ENCODE data around the gene PGAP6.
A peak's percentile ranks its signal among the peaks of the same experiment; 100 is the strongest.
"Not testable (repeated sequence)": the region's sequence is repeated elsewhere in the genome, so short reads cannot be mapped to it uniquely, and the experiment has no call there.

PGAP6 gene

GRCh38 chr16:333406-334094, 48.2 kb downstream of the PGAP6 start:
- DNase-seq (ENCODE audit: low read depth in 4 of 4, low spot score in 1 of 4): no peak

- not testable (repeated sequence) for DNase-seq (ENCODE audit: low read depth in 4 of 4, low spot score in 1 of 4)
Observed at GRCh38 chr16:331181-331814, 50.5 kb downstream of the PGAP6 start.

GRCh38 chr16:330741-331140, 51.0 kb downstream of the PGAP6 start:
- DNase-seq (ENCODE audit: low read depth in 4 of 4, low spot score in 1 of 4): no peak

GRCh38 chr16:325375-326145, 56.2 kb downstream of the PGAP6 start:
- no peak for DNase-seq (ENCODE audit: low read depth in 4 of 4, low spot score in 1 of 4)

GRCh38 chr16:324451-325334, 57.1 kb downstream of the PGAP6 start:
- peak in 3 of 4 experiments; percentile 26 to 32 (median 28) for DNase-seq (ENCODE audit: low read depth in 4 of 4, low spot score in 1 of 4)

GRCh38 chr16:324201-324450, 57.7 kb downstream of the PGAP6 start:
- no peak for DNase-seq (ENCODE audit: low read depth in 4 of 4, low spot score in 1 of 4)

GRCh38 chr16:322476-323143, 59.2 kb downstream of the PGAP6 start:
- no peak for DNase-seq (ENCODE audit: low read depth in 4 of 4, low spot score in 1 of 4)

GRCh38 chr16:321532-321931, 60.2 kb downstream of the PGAP6 start:
- no peak for DNase-seq (ENCODE audit: low read depth in 4 of 4, low spot score in 1 of 4)

Measured in stimulated activated CD4-positive, alpha-beta T cell treated with anti-CD3 and anti-CD28 coated beads, Interleukin-1b, Interleukin-23, amount 100 ng/mL, for 24 hours (primary cell).